ENCODE measurements around the gene SEMA4D. TPM values are rescaled to one million over a fixed set of nuclear protein-coding genes. Genes with fewer than 3 reads are reported as not detected.

Gene SEMA4D
- total RNA-seq, 2 donors from 2014 or later = 42.8 to 51.0 TPM

- H3K27ac ChIP-seq (ENCODE audit: low read depth, low read length) = no peak overlapping the region
- H3K36me3 Mint-ChIP-seq (ENCODE audit: low read depth) = no peaks in the 10 kb centered on the region
- TF ChIP-seq, protein P1, sequence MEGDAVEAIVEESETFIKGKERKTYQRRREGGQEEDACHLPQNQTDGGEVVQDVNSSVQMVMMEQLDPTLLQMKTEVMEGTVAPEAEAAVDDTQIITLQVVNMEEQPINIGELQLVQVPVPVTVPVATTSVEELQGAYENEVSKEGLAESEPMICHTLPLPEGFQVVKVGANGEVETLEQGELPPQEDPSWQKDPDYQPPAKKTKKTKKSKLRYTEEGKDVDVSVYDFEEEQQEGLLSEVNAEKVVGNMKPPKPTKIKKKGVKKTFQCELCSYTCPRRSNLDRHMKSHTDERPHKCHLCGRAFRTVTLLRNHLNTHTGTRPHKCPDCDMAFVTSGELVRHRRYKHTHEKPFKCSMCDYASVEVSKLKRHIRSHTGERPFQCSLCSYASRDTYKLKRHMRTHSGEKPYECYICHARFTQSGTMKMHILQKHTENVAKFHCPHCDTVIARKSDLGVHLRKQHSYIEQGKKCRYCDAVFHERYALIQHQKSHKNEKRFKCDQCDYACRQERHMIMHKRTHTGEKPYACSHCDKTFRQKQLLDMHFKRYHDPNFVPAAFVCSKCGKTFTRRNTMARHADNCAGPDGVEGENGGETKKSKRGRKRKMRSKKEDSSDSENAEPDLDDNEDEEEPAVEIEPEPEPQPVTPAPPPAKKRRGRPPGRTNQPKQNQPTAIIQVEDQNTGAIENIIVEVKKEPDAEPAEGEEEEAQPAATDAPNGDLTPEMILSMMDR (conservative IDR thresholded peaks at IDR 0.05) = no peak
- H3K27me3 Mint-ChIP-seq (ENCODE audit: insufficient read depth) = peaks cover 2% of the 10 kb centered on the region
- peaks cover 4% of the 10 kb centered on the region for H3K4me1 ChIP-seq (ENCODE audit: control insufficient read depth, insufficient read depth, low read length)
- H3K27me3 ChIP-seq (ENCODE audit: control insufficient read depth, insufficient read depth, low read length, poor library complexity, severe bottlenecking) = no peaks in the 10 kb centered on the region
- no peaks in the 10 kb centered on the region for H3K9me3 ChIP-seq (ENCODE audit: control insufficient read depth, low read length)
- no peak overlapping the region for H3K27ac Mint-ChIP-seq
- peak overlapping the region; percentile 15 for H3K9ac ChIP-seq (ENCODE audit: extremely low read depth, low read length, poor library complexity, severe bottlenecking)
- H3K4me3 ChIP-seq (ENCODE audit: low read length) = peak overlapping the region; percentile 82
- H3K4me1 Mint-ChIP-seq = peaks cover 9% of the 10 kb centered on the region
- 0 to 1% methylated on average over 3 to 67 of the region's 67 CpGs for WGBS, 2 experiments (ENCODE audit: insufficient coverage in 1 of 2, insufficient read length in 1 of 2)
- DNase-seq = peak; percentile 74
- no peaks in the 10 kb centered on the region for H3K9me3 Mint-ChIP-seq
- no peaks in the 10 kb centered on the region for H3K36me3 ChIP-seq (ENCODE audit: control insufficient read depth, insufficient read depth, low read length)
- H3K4me3 Mint-ChIP-seq = peak overlapping the region; percentile 57
These were observed 503 bp downstream of the SEMA4D start for GRCh38 chr9:89497257-89497963.

DNA sequence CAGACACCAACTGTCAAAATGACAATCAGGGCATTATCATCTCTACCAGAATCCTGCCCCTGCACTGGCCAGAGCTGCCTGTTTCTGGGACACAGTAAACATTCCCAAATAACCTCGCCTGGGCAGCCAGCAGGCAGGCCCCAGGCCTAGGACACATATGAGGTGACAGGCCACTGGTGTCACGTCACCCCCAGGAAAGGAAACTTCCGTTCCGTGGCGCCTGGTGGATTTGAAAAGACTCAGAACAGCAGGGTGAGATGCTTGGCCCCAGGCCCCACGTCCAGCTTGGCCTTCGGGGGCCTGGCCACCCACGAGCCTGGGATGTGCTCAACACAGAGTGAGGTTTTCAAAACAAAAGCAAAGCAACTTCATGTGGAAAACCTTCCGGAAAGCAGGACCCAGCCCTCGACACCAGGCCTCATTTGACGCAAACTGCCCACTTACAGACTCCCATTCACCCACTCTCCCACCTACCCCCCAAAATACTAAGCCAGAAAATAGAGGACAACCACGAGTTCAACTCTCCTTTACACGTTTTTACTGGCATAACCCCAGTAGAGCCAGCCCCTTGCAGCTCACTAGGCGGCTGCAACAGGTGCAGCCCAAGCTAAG is 1.2 kb downstream of the SEMA4D start:
- Histone ChIP-seq H3K9me3 (ENCODE audit: control insufficient read depth, low read length) (no peaks in the 10 kb centered on the region), H3K27me3 (ENCODE audit: control insufficient read depth, insufficient read depth, low read length, poor library complexity, severe bottlenecking) (no peaks in the 10 kb centered on the region), H3K4me3 (ENCODE audit: low read length) (peak overlapping the region; percentile 82), H3K36me3 (ENCODE audit: control insufficient read depth, insufficient read depth, low read length) (no peaks in the 10 kb centered on the region), H3K9ac (ENCODE audit: extremely low read depth, low read length, poor library complexity, severe bottlenecking) (no peak overlapping the region), H3K4me1 (ENCODE audit: control insufficient read depth, insufficient read depth, low read length) (peaks cover 4% of the 10 kb centered on the region), H3K27ac (ENCODE audit: low read depth, low read length) (no peak overlapping the region)
- no peak for DNase-seq
- 59 to 76% methylated on average over 7 to 14 of the region's 14 CpGs for WGBS, 2 experiments (ENCODE audit: insufficient coverage in 1 of 2, insufficient read length in 1 of 2)
- TF ChIP-seq, protein P1 (conservative IDR thresholded peaks at IDR 0.05) = no peak
- H3K36me3 Mint-ChIP-seq (ENCODE audit: low read depth) = no peaks in the 10 kb centered on the region
- H3K9me3 Mint-ChIP-seq = no peaks in the 10 kb centered on the region
- H3K27me3 Mint-ChIP-seq (ENCODE audit: insufficient read depth) = peaks cover 2% of the 10 kb centered on the region
- H3K27ac Mint-ChIP-seq = no peak overlapping the region
- H3K4me3 Mint-ChIP-seq = peak overlapping the region; percentile 57
- peaks cover 9% of the 10 kb centered on the region for H3K4me1 Mint-ChIP-seq

GRCh38 chr9:89495824-89496560 is 1.9 kb downstream of the SEMA4D start:
- H3K27me3 Mint-ChIP-seq (ENCODE audit: insufficient read depth) = peaks cover 2% of the 10 kb centered on the region
- Histone ChIP-seq H3K36me3 (ENCODE audit: control insufficient read depth, insufficient read depth, low read length) (no peaks in the 10 kb centered on the region), H3K9ac (ENCODE audit: extremely low read depth, low read length, poor library complexity, severe bottlenecking) (no peak overlapping the region), H3K27me3 (ENCODE audit: control insufficient read depth, insufficient read depth, low read length, poor library complexity, severe bottlenecking) (no peaks in the 10 kb centered on the region), H3K27ac (ENCODE audit: low read depth, low read length) (no peak overlapping the region), H3K4me3 (ENCODE audit: low read length) (peak overlapping the region; percentile 82), H3K4me1 (ENCODE audit: control insufficient read depth, insufficient read depth, low read length) (peaks cover 4% of the 10 kb centered on the region), H3K9me3 (ENCODE audit: control insufficient read depth, low read length) (no peaks in the 10 kb centered on the region)
- H3K27ac Mint-ChIP-seq = no peak overlapping the region
- H3K4me3 Mint-ChIP-seq = peak overlapping the region; percentile 57
- 90 to 93% methylated on average over 11 to 12 of the region's 12 CpGs for whole genome bisulfite sequencing, 2 experiments (ENCODE audit: insufficient coverage in 1 of 2, insufficient read length in 1 of 2)
- no peaks in the 10 kb centered on the region for H3K9me3 Mint-ChIP-seq
- TF ChIP-seq, protein P1 (conservative IDR thresholded peaks at IDR 0.05) = no peak
- H3K36me3 Mint-ChIP-seq (ENCODE audit: low read depth) = no peaks in the 10 kb centered on the region
- peaks cover 9% of the 10 kb centered on the region for H3K4me1 Mint-ChIP-seq
- no peak for DNase-seq

All from endodermal cell (in vitro differentiated cells).